NCI-H1436 treated with DMSO at 0.1 percent for 48 hours (cell line): Measurements from ENCODE around the gene ZNF611.
A peak's percentile ranks its signal among the peaks of the same experiment; 100 is the strongest.
"Not testable (repeated sequence)": the region's sequence is repeated elsewhere in the genome, so short reads cannot be mapped to it uniquely, and the experiment has no call there.

ENCODE experiments used
- DNase-seq: peaks from one replicate; lab custom pipeline; 2025; lab: John Stamatoyannopoulos, UW

ZNF611 gene

DNA sequence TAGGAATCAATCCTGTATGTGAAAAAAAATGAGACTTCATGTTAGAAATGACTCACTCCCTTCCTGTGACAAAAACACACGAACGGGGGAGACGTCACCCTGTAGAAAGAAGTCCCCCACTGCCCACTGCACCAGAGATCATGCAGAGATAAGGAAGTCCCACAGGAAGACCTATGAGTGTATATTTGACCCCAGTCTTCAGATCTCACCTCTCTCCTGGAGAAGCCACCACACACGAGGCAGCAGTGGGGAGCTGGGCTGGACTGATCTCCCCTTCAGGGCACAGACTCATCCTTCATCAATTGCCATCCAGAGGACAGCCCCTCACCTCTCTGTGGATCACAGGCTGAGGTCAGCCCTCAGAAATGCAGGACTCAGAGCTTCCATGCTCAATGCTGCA is 18.9 kb downstream of the ZNF611 start:
- DNase-seq = not testable (repeated sequence)

DNA sequence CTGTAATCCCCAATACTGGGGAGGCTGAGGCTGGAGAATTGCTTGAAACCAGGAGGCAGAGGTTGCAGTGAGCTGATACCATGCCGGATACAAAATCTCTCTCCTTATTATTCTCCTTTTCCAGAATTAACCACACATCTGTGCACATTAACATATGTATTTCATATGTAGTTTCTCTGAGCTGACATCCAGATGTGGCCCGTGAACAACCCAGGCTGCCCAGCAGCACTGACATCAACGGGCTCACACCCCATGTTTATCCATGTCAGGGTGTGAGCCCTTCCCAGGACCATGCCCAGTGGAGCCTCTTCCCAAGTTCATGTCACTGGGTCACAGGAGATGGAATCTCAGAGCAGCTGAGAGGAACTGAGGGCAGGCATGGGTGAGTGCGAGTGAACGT is 19.5 kb downstream of the ZNF611 start:
- not testable (repeated sequence) for DNase-seq

DNA sequence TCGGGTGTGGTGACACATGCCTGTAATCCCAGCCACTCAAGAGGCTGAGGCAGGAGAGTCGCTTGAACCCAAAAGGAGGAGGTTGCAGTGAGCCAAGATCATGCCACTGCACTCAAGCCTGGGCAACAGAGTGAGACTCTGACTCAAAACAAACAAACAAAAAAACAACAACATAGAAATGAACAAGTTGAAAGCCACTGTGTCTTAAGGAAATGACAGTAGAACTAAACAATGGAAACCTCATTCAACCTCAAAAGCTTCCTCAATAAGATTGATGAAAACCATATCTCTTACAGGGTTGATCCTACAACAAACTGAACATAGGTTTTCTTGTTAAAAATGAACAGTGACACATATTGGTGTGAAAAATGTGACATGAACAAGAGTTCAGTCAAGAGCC is 21.8 kb downstream of the ZNF611 start:
- not testable (repeated sequence) for DNase-seq

- DNase-seq = not testable (repeated sequence)
These were observed 23.2 kb downstream of the ZNF611 start for GRCh38 chr19:52711661-52712060.

DNA sequence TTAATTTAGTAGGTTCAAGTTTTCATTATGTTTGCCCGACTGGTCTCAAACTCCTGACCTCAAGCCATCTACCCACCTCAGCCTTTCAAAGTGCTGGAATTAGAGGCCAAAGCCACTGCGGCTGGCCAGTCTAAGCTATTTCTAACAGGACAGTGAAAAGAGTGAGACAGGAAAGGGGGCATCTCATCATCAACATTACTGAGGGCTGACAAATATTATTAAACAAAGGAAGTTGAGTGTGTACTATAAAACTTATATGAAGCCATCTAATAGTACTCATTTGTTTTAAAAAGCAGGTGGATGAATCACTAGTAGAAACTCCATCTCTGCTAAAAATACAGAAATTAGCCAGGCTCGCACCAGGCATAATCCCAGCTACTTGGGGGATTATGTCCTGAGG is 24.3 kb downstream of the ZNF611 start:
- no peak for DNase-seq

GRCh38 chr19:52705615-52706014 is 29.2 kb downstream of the ZNF611 start:
- DNase-seq = not testable (repeated sequence)

GRCh38 chr19:52703917-52704316 is 30.9 kb downstream of the ZNF611 start:
- DNase-seq = no peak

DNA sequence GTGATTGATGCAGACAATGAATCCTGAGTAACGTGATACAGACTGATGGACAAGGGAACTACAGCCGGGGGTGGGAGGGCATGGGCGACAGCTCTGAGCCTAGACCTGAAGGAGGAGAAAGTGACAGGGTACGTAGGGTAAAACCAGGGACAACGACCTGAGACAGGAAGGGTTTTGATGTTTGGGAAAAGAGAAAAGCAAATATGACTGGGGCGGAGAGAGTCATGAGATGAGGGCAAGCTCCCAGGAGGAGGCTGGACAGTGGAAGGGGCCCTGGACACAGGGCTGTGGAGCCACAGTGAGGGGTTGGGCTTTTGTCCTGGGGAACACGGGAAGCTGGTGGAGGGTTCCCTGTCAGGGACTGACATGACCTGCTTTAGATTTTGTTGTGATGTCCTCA is 34.2 kb downstream of the ZNF611 start:
- no peak for DNase-seq

DNA sequence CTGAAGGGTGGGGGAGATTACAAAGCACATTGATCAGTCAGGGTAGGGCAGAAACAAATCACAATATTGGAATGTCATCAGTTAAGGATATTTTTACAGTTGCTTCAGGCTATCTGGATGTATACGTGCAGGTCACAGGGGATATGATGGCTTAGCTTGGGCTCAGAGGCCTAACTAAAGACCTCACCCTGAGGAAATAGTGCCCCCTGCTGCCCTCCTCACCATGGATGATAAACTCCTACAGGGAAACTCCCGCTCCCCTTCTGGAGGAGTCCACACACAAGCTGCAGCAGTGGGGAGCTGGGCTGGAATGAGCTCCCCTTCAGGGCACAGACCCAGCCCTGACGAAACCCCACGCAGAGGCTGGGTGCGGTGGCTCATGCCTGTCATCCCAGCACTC is 35.3 kb downstream of the ZNF611 start:
- DNase-seq = not testable (repeated sequence)

DNA sequence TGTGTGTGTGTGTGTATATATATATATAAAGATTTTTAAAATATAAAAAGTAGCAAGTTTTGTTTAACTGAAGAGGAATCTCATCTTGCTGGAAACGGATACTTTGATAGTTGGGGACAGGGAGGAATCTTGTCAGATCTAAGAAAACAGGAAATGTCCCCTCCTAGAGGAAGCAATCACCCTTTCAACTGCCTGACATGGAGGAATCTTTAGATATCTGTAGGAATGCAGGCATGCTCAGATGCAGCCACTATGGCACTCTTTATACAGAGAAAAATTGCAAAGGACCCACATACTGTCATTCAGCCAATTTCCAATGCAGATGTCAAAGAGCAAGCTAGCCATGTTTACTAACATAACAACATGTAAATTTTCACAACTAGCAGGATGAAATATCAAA is 38.8 kb downstream of the ZNF611 start:
- DNase-seq = no peak

GRCh38 chr19:52694921-52695320 is 39.9 kb downstream of the ZNF611 start:
- no peak for DNase-seq

DNA sequence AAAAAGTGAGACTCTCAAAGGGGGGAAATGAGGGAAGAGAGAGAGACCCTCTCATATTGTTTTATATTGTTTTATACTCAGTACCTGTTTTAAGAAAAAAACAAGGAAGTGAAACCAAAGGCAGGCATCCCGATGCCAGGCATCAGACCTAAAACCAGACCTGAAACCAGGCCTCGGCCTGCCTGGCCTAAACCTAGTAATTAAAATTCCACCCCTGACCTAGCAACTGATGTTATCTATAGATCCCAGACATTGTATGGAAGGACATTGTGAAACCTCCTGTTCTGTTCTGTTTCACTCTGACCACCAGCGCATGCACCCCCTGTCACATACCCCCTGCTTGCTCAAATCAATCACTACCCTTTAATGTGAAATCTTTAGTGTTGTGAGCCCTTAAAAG is 40.6 kb downstream of the ZNF611 start:
- DNase-seq = not testable (repeated sequence)

GRCh38 chr19:52692431-52693008 is 42.3 kb downstream of the ZNF611 start:
- DNase-seq = no peak

DNA sequence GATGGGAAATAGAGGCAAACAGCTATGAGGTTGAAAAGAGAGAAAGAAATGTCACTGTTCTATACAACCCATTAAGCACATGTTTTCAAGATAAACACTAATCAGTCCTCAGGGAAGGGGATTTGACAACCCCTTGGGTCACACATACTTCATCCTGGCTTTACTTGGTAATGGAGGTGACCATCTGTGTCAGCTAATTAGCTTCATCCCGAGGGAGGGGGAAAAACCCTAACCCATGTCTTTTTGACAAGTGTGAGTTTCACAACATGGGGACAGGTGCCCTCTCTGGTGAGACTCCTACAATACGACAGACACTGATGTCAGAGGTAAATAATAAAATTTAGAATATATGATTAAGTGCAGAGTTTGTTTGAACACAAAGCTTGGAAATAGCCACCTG is 43.1 kb downstream of the ZNF611 start:
- DNase-seq = no peak

GRCh38 chr19:52691215-52691610 is 43.6 kb downstream of the ZNF611 start:
- DNase-seq = no peak

- peak; percentile 34 for DNase-seq
These were observed 44.3 kb downstream of the ZNF611 start for GRCh38 chr19:52690369-52691214.

GRCh38 chr19:52689843-52690368 is 44.9 kb downstream of the ZNF611 start:
- no peak for DNase-seq

DNA sequence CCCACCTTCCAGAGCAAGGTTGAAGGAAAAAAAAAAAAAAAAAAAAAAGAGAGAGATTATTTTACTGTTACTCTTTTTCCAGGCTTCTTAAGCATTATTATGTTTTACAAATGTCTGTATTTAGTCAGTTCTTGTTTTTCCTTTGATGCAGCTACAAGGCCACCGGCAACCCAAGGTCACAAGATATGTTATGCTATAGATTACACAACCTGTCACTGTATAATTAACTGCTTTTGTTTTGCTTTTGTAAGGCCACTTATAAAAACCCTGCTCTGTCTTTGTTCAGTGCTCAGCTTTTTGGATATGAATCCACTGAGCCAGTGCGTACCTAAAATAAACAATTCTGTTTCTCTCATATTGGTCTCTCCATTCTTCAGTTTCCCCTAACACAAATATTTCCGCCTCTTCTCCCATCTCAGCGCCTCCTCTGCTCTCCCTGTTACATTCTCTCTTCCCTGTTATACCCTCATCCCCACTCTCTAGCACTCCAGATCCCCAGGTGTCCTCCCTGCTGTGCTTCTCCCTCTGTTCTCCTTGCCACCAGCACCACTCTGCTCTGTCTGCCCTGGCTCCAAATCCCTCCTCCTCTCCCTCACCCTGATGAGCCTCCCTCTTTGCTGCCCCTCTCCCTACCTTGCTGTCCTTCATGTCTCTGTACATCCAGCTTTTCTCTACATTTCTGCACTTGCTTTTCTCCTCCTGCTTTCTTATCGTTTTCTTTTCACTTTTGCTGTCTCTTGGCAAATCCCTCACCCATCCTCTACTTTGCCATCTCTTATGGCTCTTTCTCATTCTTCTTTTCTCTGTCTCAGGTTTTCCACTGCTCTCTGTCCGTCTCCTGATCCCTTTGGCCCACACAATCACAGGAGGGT is 45.7 kb downstream of the ZNF611 start:
- DNase-seq = not testable (repeated sequence)

GRCh38 chr19:52688335-52688734 is 46.5 kb downstream of the ZNF611 start:
- no peak for DNase-seq

- no peak for DNase-seq
These were observed 47.2 kb downstream of the ZNF611 start for GRCh38 chr19:52687684-52688083.

DNA sequence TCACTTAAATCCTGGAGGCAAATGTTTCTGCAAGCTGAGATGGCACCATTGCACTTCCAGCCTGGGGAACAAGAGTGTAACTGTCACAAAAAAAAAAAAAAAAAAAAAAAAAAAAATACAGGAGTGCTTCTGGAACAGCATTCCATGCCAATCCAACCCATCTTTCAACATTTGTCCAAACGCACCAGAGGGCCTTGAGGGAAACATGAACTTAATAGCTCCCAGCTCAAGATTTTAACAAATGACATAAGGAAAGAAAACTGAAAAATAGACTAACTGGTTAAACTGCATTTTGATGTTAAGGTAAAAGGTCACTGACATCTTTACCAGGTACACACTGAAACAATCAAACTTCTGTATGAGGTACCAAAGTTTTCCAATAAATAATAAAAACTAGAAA is 49.0 kb downstream of the ZNF611 start:
- DNase-seq = no peak

- not testable (repeated sequence) for DNase-seq
These were observed 53.6 kb downstream of the ZNF611 start for GRCh38 chr19:52681216-52681615.
